Bronchus fibroblast of lung (primary cell): ENCODE results near the gene FAM161B. TPM values are rescaled to one million over a fixed set of nuclear protein-coding genes. Genes with fewer than 3 reads are reported as not detected.

ENCODE experiments used
- total RNA-seq: library from RNA; depleted of rRNA; stranded (reverse); fragments of >200 nt; gene quantifications from 2 replicates; pipeline ENCODE4 v1.2.3, GENCODE V29; 2015

Gene FAM161B
- 2.1 and 2.4 TPM in 2 replicates for total RNA-seq

GRCh38 chr14:73949752-73950734 lies at the start of gene FAM161B, which contains the start of gene COQ6:
TSS of gene FAM161B (minus strand) at chr14:73950094. CDS start at chr14:73950026, 68 bp downstream.
TSS of gene COQ6 (plus strand) at chr14:73950302. CDS start at chr14:73950333, 31 bp downstream.

GRCh38 chr14:73886449-73887317 lies 63.2 kb downstream of the FAM161B start, which contains the start of gene ZNF410:
TSS of gene ZNF410 (plus strand) at chr14:73886859. CDS start at chr14:73892176, 5,317 bp downstream.

Other genes with a start within 250 kb of the FAM161B start
- gene PNMA1, start 235.7 kb downstream of the FAM161B start, total RNA-seq, result 17.5 and 19.5 TPM in 2 replicates
- 6.1 and 17.8 TPM in 2 replicates for gene PTGR2, start 98.3 kb downstream of the FAM161B start, total RNA-seq
- gene ZNF410, start 63.2 kb downstream of the FAM161B start, total RNA-seq, result 36.7 and 41.3 TPM in 2 replicates
- gene COQ6, start 208 bp upstream of the FAM161B start, total RNA-seq, result 18.0 and 20.8 TPM in 2 replicates
- gene ENTPD5, start 69.2 kb upstream of the FAM161B start, total RNA-seq, result 8.2 and 11.9 TPM in 2 replicates
- 1.3 and 5.2 TPM in 2 replicates for gene BBOF1, start 69.3 kb upstream of the FAM161B start, total RNA-seq
- gene ALDH6A1, start 134.4 kb upstream of the FAM161B start, total RNA-seq, result 12.8 and 14.3 TPM in 2 replicates
- 8.2 and 9.1 TPM in 2 replicates for gene LIN52, start 134.9 kb upstream of the FAM161B start, total RNA-seq